Islet of Langerhans (tissue), 1 donor: ENCODE measurements around the gene ARL5C.

Source experiments
- FAIRE-seq: peaks from one replicate; lab custom pipeline; 2011; peaks lifted over from hg19 to GRCh38; lab: Jason Lieb, UNC

Gene ARL5C

GRCh38 chr17:39166437-39167335, 725 bp upstream of the ARL5C start:
- no peak for FAIRE-seq

- FAIRE-seq, result no peak
These were observed 652 bp downstream of the ARL5C start for GRCh38 chr17:39165178-39165840.

- no peak for FAIRE-seq
These were observed 1.3 kb downstream of the ARL5C start for GRCh38 chr17:39164675-39165143.

GRCh38 chr17:39161962-39162361, 4.0 kb downstream of the ARL5C start:
- FAIRE-seq, result no peak

GRCh38 chr17:39158623-39159022, 7.3 kb downstream of the ARL5C start:
- FAIRE-seq, result no peak

- FAIRE-seq, result no peak
These were observed 9.5 kb downstream of the ARL5C start for GRCh38 chr17:39156491-39156890.

GRCh38 chr17:39155654-39156053, 10.3 kb downstream of the ARL5C start:
- no peak for FAIRE-seq

- no peak for FAIRE-seq
These were observed 12.3 kb downstream of the ARL5C start for GRCh38 chr17:39153599-39154051.

- no peak for FAIRE-seq
These were observed 13.8 kb downstream of the ARL5C start for GRCh38 chr17:39151943-39152818.

- no peak for FAIRE-seq
These were observed 14.6 kb downstream of the ARL5C start, which contains the start of gene PLXDC1 for GRCh38 chr17:39151150-39151942. PLXDC1 (minus strand) TSS chr17:39151637; CDS start chr17:39151437, 200 bp downstream.

- FAIRE-seq, result no peak
These were observed 15.2 kb downstream of the ARL5C start for GRCh38 chr17:39150795-39151149.

GRCh38 chr17:39150104-39150634, 15.8 kb downstream of the ARL5C start:
- no peak for FAIRE-seq

GRCh38 chr17:39147221-39148185, 18.5 kb downstream of the ARL5C start:
- no peak for FAIRE-seq

GRCh38 chr17:39146273-39146672, 19.7 kb downstream of the ARL5C start:
- FAIRE-seq, result no peak

- FAIRE-seq, result no peak
These were observed 20.8 kb downstream of the ARL5C start for GRCh38 chr17:39145143-39145542.

GRCh38 chr17:39144416-39144840, 21.5 kb downstream of the ARL5C start:
- no peak for FAIRE-seq

GRCh38 chr17:39143552-39144093, 22.3 kb downstream of the ARL5C start:
- no peak for FAIRE-seq

GRCh38 chr17:39141915-39142664, 23.9 kb downstream of the ARL5C start:
- FAIRE-seq, result no peak

GRCh38 chr17:39141294-39141693, 24.7 kb downstream of the ARL5C start:
- FAIRE-seq, result no peak
